ENCODE results near the gene GPR6.

- TF ChIP-seq CTCF (IDR thresholded peaks at IDR 0.05; ENCODE audit: low read depth, low read length, poor library complexity, severe bottlenecking): no peak
- no peak for TF ChIP-seq EZH2phosphoT487 (IDR thresholded peaks at IDR 0.05; ENCODE audit: borderline replicate concordance, low read length)
These were observed 24.6 kb downstream of the GPR6 start for GRCh38 chr6:110002676-110003075.
